Neuronal stem cell (in vitro differentiated cells): Measurements from ENCODE around the gene HS3ST3B1.

Source experiments
- DNase-seq: peaks from one replicate; pipeline ENCODE4 v3.0.0-alpha.2; 2013; ENCODE audit warnings: low spot score
- H2AFZ ChIP-seq: one replicate; pipeline ENCODE4 v1.6.1; 2013; ENCODE audit warnings: mild to moderate bottlenecking, low read length, inconsistent platforms
- H2AK5ac ChIP-seq: 2 replicates; pipeline ENCODE4 v1.6.1; 2013; ENCODE audit warnings: low read depth, mild to moderate bottlenecking, inconsistent platforms, low read length, moderate library complexity, mixed read lengths
- H2BK120ac ChIP-seq: 2 replicates; pipeline ENCODE4 v1.6.1; 2013; ENCODE audit warnings: low read depth, mild to moderate bottlenecking, inconsistent platforms, low read length, moderate library complexity, mixed read lengths
- H2BK12ac ChIP-seq: one replicate; pipeline ENCODE4 v1.6.1; 2013; ENCODE audit warnings: low read length, inconsistent platforms
- H2BK15ac ChIP-seq: 2 replicates; pipeline ENCODE4 v1.6.1; 2013; ENCODE audit warnings: mild to moderate bottlenecking, low read length, inconsistent platforms, mixed read lengths
- H2BK5ac ChIP-seq: one replicate; pipeline ENCODE4 v1.6.1; 2013; ENCODE audit warnings: inconsistent platforms, mild to moderate bottlenecking, low read length, moderate library complexity
- H3K14ac ChIP-seq: one replicate; pipeline ENCODE4 v1.6.1; 2013; ENCODE audit warnings: low read length, inconsistent platforms
- H3K18ac ChIP-seq: 2 replicates; pipeline ENCODE4 v1.6.1; 2013; ENCODE audit warnings: low read length, inconsistent platforms
- H3K23ac ChIP-seq: 2 replicates; pipeline ENCODE4 v1.6.1; 2013; ENCODE audit warnings: low read depth, mild to moderate bottlenecking, mixed read lengths, low read length, inconsistent platforms; ENCODE audit not compliant: poor library complexity
- H3K27ac ChIP-seq: replicated peaks from 3 replicates; pipeline ENCODE4 v1.5.1; 2013; ENCODE audit warnings: low read length, inconsistent platforms
- H3K27me3 ChIP-seq, 3 experiments: 2 replicates each; pipeline ENCODE4 v1.6.1; 2013; ENCODE audit warnings: low read length in 3 of 3, mild to moderate bottlenecking in 2 of 3, inconsistent platforms in 1 of 3, low read depth in 1 of 3, mixed read lengths in 1 of 3, moderate library complexity in 1 of 3; ENCODE audit not compliant: control insufficient read depth in 3 of 3, insufficient read depth in 3 of 3
- H3K36me3 ChIP-seq, 2 donors: replicated peaks in 1 of 2; 2 replicates each; pipeline ENCODE4 v1.6.1; 2013; ENCODE audit warnings: low read length in 2 of 2; ENCODE audit not compliant: control insufficient read depth in 2 of 2, insufficient read depth in 2 of 2
- H3K4ac ChIP-seq: 2 replicates; pipeline ENCODE4 v1.6.1; 2013; ENCODE audit warnings: inconsistent platforms, mild to moderate bottlenecking, low read length, moderate library complexity
- H3K4me1 ChIP-seq, 2 donors: 1 replicate in 1 of 2; 2 replicates in 1 of 2; pipeline ENCODE4 v1.6.1; 2013; ENCODE audit warnings: low read length in 2 of 2, low read depth in 1 of 2; ENCODE audit not compliant: control insufficient read depth in 2 of 2, insufficient read depth in 1 of 2
- H3K4me2 ChIP-seq: one replicate; pipeline ENCODE4 v1.6.1; 2013; ENCODE audit warnings: mild to moderate bottlenecking, low read length, inconsistent platforms; ENCODE audit not compliant: insufficient read depth, poor library complexity, severe bottlenecking
- H3K4me3 ChIP-seq, 2 donors: 2 replicates each; pipeline ENCODE4 v1.5.1; 2013; ENCODE audit warnings: low read length in 2 of 2, mild to moderate bottlenecking in 2 of 2, inconsistent platforms in 1 of 2, moderate library complexity in 1 of 2
- H3K79me1 ChIP-seq: one replicate; pipeline ENCODE4 v1.6.1; 2013; ENCODE audit warnings: low read depth, mild to moderate bottlenecking, inconsistent platforms, low read length, moderate library complexity
- H3K9ac ChIP-seq: one replicate; pipeline ENCODE4 v1.6.1; 2013; ENCODE audit warnings: mild to moderate bottlenecking, low read depth, low read length, inconsistent platforms; ENCODE audit not compliant: poor library complexity
- H3K9me3 ChIP-seq, 2 donors: replicated peaks in 1 of 2; 2 replicates each; pipeline versions ENCODE3 to v1.6.1; 2013; ENCODE audit warnings: low read length in 2 of 2, mild to moderate bottlenecking in 2 of 2, inconsistent platforms in 1 of 2, low read depth in 1 of 2, mixed read lengths in 1 of 2, moderate library complexity in 1 of 2; ENCODE audit not compliant: control insufficient read depth in 2 of 2, insufficient read depth in 1 of 2
- H4K8ac ChIP-seq: one replicate; pipeline ENCODE4 v1.6.1; 2013; ENCODE audit warnings: low read depth, mild to moderate bottlenecking, inconsistent platforms, low read length, moderate library complexity
- H4K91ac ChIP-seq: one replicate; pipeline ENCODE4 v1.6.1; 2013; ENCODE audit warnings: low read length, low read depth, mild to moderate bottlenecking, inconsistent platforms; ENCODE audit not compliant: poor library complexity
- WGBS, 2 donors: extraction: QIAGEN DNeasy Blood & Tissue Kit; methylation state at CpG; one replicate each; pipeline ENCODE4 v1.1.7; 2013; ENCODE audit warnings: missing lambda C conversion rate in 2 of 2, mixed read lengths in 1 of 2; ENCODE audit not compliant: insufficient read length in 2 of 2, insufficient replicate concordance in 1 of 2; ENCODE audit errors: extremely low coverage in 2 of 2; 5-methylcytosine and 5-hydroxymethylcytosine counted together

The HS3ST3B1 gene

DNA sequence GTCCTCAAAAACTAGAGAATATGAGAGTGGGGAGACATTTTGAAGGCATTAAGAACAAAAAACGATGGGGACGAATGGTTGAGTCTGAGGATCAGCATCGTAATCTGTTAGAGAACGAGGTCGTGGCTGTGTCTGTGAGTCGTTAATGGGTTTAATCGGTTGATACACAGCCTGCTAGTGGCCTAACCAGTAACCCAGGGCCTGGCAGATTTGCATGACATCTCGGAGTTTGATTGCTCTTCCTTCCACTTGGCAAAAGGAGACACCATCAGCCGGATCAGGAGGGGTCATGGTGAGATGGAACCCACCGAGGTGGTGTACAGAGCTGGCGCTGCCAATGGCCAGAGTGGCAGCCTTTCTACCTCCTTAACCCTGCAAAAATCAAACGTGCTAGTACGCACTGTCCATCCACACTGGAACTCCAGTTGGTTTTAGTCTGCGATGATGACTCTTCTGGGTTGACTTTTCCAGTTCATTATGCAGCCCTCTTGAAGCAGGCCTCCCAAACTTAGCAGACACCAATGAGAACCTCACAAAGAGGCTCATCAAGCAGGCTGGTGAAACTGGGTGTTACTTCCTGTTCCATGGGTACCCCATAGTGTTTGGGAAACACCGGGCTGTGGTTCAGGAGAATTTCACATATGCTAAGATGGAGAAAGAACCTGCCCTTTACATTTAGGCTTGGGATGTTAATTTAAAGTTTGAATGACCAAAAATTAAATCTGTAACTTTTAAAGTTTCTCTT, 4.1 kb downstream of the HS3ST3B1 start:
- no peak overlapping the region for H3K14ac ChIP-seq
- peaks cover 0 to under 1% (median 0%) of the 10 kb centered on the region in 3 experiments for H3K27me3 ChIP-seq
- peaks cover 0 to 59% of the 10 kb centered on the region in 2 donors for H3K36me3 ChIP-seq
- no peak overlapping the region for H3K4ac ChIP-seq
- H3K9me3 ChIP-seq = peaks cover 0 to 13% of the 10 kb centered on the region in 2 donors
- H3K79me1 ChIP-seq = peaks cover 15% of the 10 kb centered on the region
- peak overlapping the region; percentile 74 for H3K4me2 ChIP-seq
- no peak overlapping the region for H2AFZ ChIP-seq
- no peak overlapping the region for H2AK5ac ChIP-seq
- peak overlapping the region; percentile 7 to 98 for H3K4me3 ChIP-seq
- no peak overlapping the region for H2BK15ac ChIP-seq
- no peak overlapping the region for H3K27ac ChIP-seq
- no CpG with 5 or more reads among the region's 15 CpGs for WGBS, 2 donors
- no peak overlapping the region for H2BK5ac ChIP-seq
- peaks cover 11 to 27% of the 10 kb centered on the region in 2 donors for H3K4me1 ChIP-seq
- H3K9ac ChIP-seq = no peak overlapping the region
- no peak overlapping the region for H4K91ac ChIP-seq
- no peak overlapping the region for H2BK120ac ChIP-seq
- no peak overlapping the region for H3K23ac ChIP-seq
- no peak for DNase-seq
- H4K8ac ChIP-seq = no peak overlapping the region
- no peak overlapping the region for H2BK12ac ChIP-seq
- no peak overlapping the region for H3K18ac ChIP-seq

- no peak overlapping the region for H3K14ac ChIP-seq
- H2BK5ac ChIP-seq = no peak overlapping the region
- H2AFZ ChIP-seq = no peak overlapping the region
- H3K4me3 ChIP-seq = peak overlapping the region in 1 of 2 donors; percentile 98
- H3K4ac ChIP-seq = no peak overlapping the region
- no peak overlapping the region for H3K9ac ChIP-seq
- H2BK120ac ChIP-seq = no peak overlapping the region
- H3K36me3 ChIP-seq = peaks cover 3 to 69% of the 10 kb centered on the region in 2 donors
- no peaks in the 10 kb centered on the region for H3K27me3 ChIP-seq
- no peak overlapping the region for H4K8ac ChIP-seq
- WGBS, 2 donors = no CpG with 5 or more reads among the region's 6 CpGs
- H3K18ac ChIP-seq = no peak overlapping the region
- H3K4me1 ChIP-seq = peaks cover 17 to 27% of the 10 kb centered on the region in 2 donors
- H4K91ac ChIP-seq = no peak overlapping the region
- no peak overlapping the region for H3K27ac ChIP-seq
- H3K9me3 ChIP-seq = peaks cover 0 to 23% of the 10 kb centered on the region in 2 donors
- no peak overlapping the region for H3K4me2 ChIP-seq
- no peak overlapping the region for H2BK12ac ChIP-seq
- no peak for DNase-seq
- no peak overlapping the region for H3K23ac ChIP-seq
- peaks cover 18% of the 10 kb centered on the region for H3K79me1 ChIP-seq
- no peak overlapping the region for H2AK5ac ChIP-seq
- no peak overlapping the region for H2BK15ac ChIP-seq
Observed at GRCh38 chr17:14305785-14306496, 5.1 kb downstream of the HS3ST3B1 start.

DNA sequence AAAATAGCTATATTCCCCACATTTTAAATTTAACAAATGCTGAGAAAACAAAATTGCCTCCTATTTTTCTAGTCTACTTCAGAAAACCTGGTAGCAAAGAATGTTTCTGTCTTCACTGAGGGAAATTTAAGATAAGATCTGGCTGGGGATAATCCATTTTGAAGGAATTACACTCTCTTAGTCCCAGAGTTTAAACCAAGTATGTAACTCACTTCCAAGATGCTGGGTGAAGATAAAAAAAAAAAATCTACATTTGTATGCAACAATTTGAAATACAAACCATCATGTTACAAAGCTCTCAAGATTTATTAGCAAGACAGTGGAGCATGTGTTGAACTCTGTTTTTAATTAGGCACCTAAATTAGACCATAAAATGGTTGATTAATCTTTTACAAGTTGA, 5.7 kb downstream of the HS3ST3B1 start:
- no peak overlapping the region for H2AFZ ChIP-seq
- no peak overlapping the region for H3K23ac ChIP-seq
- H2BK120ac ChIP-seq = no peak overlapping the region
- no peak overlapping the region for H2BK15ac ChIP-seq
- H3K4me2 ChIP-seq = no peak overlapping the region
- H4K91ac ChIP-seq = no peak overlapping the region
- peaks cover 12% of the 10 kb centered on the region for H3K79me1 ChIP-seq
- no peak overlapping the region for H2BK5ac ChIP-seq
- peaks cover 17 to 27% of the 10 kb centered on the region in 2 donors for H3K4me1 ChIP-seq
- H3K18ac ChIP-seq = no peak overlapping the region
- H2BK12ac ChIP-seq = no peak overlapping the region
- peak overlapping the region in 1 of 2 donors; percentile 4 for H3K4me3 ChIP-seq
- no peak overlapping the region for H3K27ac ChIP-seq
- H3K36me3 ChIP-seq = peaks cover 3 to 75% of the 10 kb centered on the region in 2 donors
- no peak for DNase-seq
- peaks cover 0 to 29% of the 10 kb centered on the region in 2 donors for H3K9me3 ChIP-seq
- H2AK5ac ChIP-seq = no peak overlapping the region
- H3K9ac ChIP-seq = no peak overlapping the region
- no peak overlapping the region for H3K4ac ChIP-seq
- H4K8ac ChIP-seq = no peak overlapping the region
- H3K27me3 ChIP-seq = no peaks in the 10 kb centered on the region
- no peak overlapping the region for H3K14ac ChIP-seq

DNA sequence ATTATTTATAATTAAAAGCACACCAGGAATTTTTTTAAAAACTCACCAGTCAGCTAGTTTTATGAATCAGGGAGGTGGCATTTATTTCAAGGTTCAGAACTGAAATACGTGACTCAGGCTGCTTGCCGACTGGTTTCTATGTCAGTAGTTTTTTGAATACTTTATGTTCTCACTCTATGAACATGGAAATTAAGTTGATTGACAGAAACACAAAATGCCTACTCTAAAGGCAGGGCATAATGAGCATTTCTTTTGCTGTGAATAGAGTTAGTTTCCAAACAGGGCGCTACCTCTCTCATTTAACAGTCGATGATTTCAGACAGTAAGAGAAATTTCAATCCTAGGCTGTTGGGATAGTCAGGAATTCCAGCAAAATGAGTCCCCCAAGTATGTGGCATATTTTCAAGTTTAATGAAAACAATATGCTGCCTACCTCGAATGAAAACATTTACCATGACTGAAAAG, 6.7 kb downstream of the HS3ST3B1 start:
- Histone ChIP-seq H3K36me3 (peaks cover 8 to 85% of the 10 kb centered on the region in 2 donors), H3K18ac (no peak overlapping the region), H3K4me2 (no peak overlapping the region), H3K9ac (no peak overlapping the region), H2BK5ac (no peak overlapping the region), H3K4me1 (peaks cover 17 to 27% of the 10 kb centered on the region in 2 donors), H2BK120ac (no peak overlapping the region), H3K4ac (no peak overlapping the region), H3K23ac (no peak overlapping the region), H4K91ac (no peak overlapping the region), H3K4me3 (peak overlapping the region in 1 of 2 donors; percentile 29), H3K79me1 (peaks cover 12% of the 10 kb centered on the region), H2AFZ (no peak overlapping the region), H3K14ac (no peak overlapping the region), H3K27me3 (no peaks in the 10 kb centered on the region), H3K9me3 (peaks cover 0 to 39% of the 10 kb centered on the region in 2 donors), H2AK5ac (no peak overlapping the region), H3K27ac (no peak overlapping the region), H2BK15ac (no peak overlapping the region), H4K8ac (no peak overlapping the region), H2BK12ac (no peak overlapping the region)
- DNase-seq = no peak
- no CpG with 5 or more reads among the region's 5 CpGs for WGBS, 2 donors
